Caco-2 (cell line): ENCODE results near the gene SMG1. TPM values are rescaled to one million over a fixed set of nuclear protein-coding genes. Genes with fewer than 3 reads are reported as not detected.
"Not testable (repeated sequence)": the region's sequence is repeated elsewhere in the genome, so short reads cannot be mapped to it uniquely, and the experiment has no call there.

Experiments used
- BruUV-seq: library from RNA; stranded (reverse); fragments of 400-500 nt; replicated peaks from 2 replicates; lab custom pipeline; 2021; lab: Mats Ljungman, UMichigan
- CTCF ChIA-PET: fragments of 300-600 bp; sonication (Branson Sonifier 250); formaldehyde crosslinking; loops from one replicate; lab custom pipeline; 2022; ENCODE audit warnings: antibody characterized with exemption; lab: Charles Lee
- POLR2A ChIA-PET: fragments of 300-600 bp; sonication (Branson Sonifier 250); formaldehyde crosslinking; loops from one replicate; lab custom pipeline; 2022; ENCODE audit warnings: antibody characterized with exemption; lab: Charles Lee
- DNase-seq, 2 experiments: peaks; one replicate each; pipeline versions ENCODE4 v3.0.0 to v3.0.0-alpha.2; 2020 to 2022
- H3K27me3 ChIP-seq: replicated peaks from 2 replicates; pipeline ENCODE4 v1.6.0; 2011; ENCODE audit warnings: low read length; ENCODE audit not compliant: control insufficient read depth, insufficient read depth
- H3K36me3 ChIP-seq: 2 replicates; pipeline ENCODE4 v1.5.1; 2011; ENCODE audit warnings: low read length; ENCODE audit not compliant: control insufficient read depth, insufficient read depth
- H3K4me1 ChIP-seq: fragments of 250-450 bp; sonication (Bioruptor Pico); 2 replicates; pipeline ENCODE4 v1.5.1; 2020; ENCODE audit warnings: mild to moderate bottlenecking
- H3K4me3 ChIP-seq: 2 replicates; pipeline ENCODE4 v1.5.1; 2011; ENCODE audit warnings: low read depth, mild to moderate bottlenecking, control low read depth, low read length
- H3K9me3 ChIP-seq: fragments of 250-450 bp; sonication (Bioruptor Pico); 2 replicates; pipeline ENCODE4 v1.5.1; 2020; ENCODE audit warnings: mild to moderate bottlenecking, moderate library complexity
- H3K27ac Mint-ChIP-seq: one replicate; pipeline ENCODE4 v1.8.0; 2022; ENCODE audit warnings: mixed read lengths; ENCODE audit not compliant: unreplicated experiment
- H3K27me3 Mint-ChIP-seq: one replicate; pipeline ENCODE4 v1.8.0; 2022; ENCODE audit warnings: mixed read lengths; ENCODE audit not compliant: insufficient read depth, unreplicated experiment
- H3K36me3 Mint-ChIP-seq: one replicate; pipeline ENCODE4 v1.8.0; 2022; ENCODE audit warnings: mild to moderate bottlenecking, mixed read lengths; ENCODE audit not compliant: insufficient read depth, unreplicated experiment
- H3K4me1 Mint-ChIP-seq: one replicate; pipeline ENCODE4 v1.8.0; 2022; ENCODE audit warnings: low read depth, mixed read lengths; ENCODE audit not compliant: unreplicated experiment
- H3K4me3 Mint-ChIP-seq: one replicate; pipeline ENCODE4 v1.8.0; 2022; ENCODE audit warnings: mild to moderate bottlenecking, moderate library complexity, mixed read lengths; ENCODE audit not compliant: unreplicated experiment
- H3K9me3 Mint-ChIP-seq: one replicate; pipeline ENCODE4 v1.8.0; 2022; ENCODE audit warnings: mixed read lengths; ENCODE audit not compliant: unreplicated experiment
- intact Hi-C: fragments of 100-400 bp; cut with micrococcal nuclease; formaldehyde crosslinking; loops from one replicate; pipeline ENCODE4 v1.10.0; 2022; ENCODE audit not compliant: unreplicated experiment
- total RNA-seq: library from RNA; stranded (reverse); gene quantifications from 2 replicates; pipeline ENCODE4 v1.2.3, GENCODE V29; 2022
- TF ChIP-seq, protein P1 (sequence below), 2 experiments: fragments of 200-600 bp in 1 of 2; IDR thresholded peaks; 1 replicate in 1 of 2; 2 replicates in 1 of 2; pipeline versions ENCODE4 v1.5.1 to v1.8.0; 2011 to 2022; ENCODE audit warnings: antibody characterized with exemption in 1 of 2, control low read depth in 1 of 2, inconsistent platforms in 1 of 2, low read depth in 1 of 2, low read length in 1 of 2, mild to moderate bottlenecking in 1 of 2, moderate library complexity in 1 of 2; ENCODE audit not compliant: insufficient read depth in 1 of 2, severe bottlenecking in 1 of 2, unreplicated experiment in 1 of 2

SMG1 gene
- total RNA-seq, 1 experiment from 2014 or later: 79.1 TPM

DNA sequence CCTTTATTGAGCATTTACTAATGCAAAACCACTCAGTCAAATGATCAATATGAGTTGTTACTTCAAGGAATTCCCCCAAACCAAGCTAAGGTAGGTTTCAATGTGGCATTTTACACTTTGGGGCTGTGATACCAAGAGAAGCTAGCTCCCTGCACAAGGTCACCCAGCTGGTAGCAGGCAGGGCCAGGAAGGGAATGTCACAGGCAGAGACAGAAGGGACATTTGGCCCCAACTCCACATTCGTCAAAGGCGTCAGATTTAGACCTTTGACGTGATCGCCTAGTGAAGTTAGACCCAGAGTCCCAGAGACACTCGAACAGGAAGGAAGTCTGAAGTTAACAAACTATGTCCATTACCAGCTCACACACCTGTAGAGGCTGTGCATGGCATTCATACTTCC lies 5.5 kb upstream of the SMG1 start:
- H3K4me1 Mint-ChIP-seq: peaks cover 3% of the 10 kb centered on the region
- Histone ChIP-seq H3K4me3 (no peak overlapping the region), H3K9me3 (no peaks in the 10 kb centered on the region), H3K27me3 (no peaks in the 10 kb centered on the region), H3K4me1 (peaks cover 3% of the 10 kb centered on the region), H3K36me3 (no peaks in the 10 kb centered on the region)
- no peak overlapping the region for H3K4me3 Mint-ChIP-seq
- POLR2A ChIA-PET: interaction anchor here (0.5 kb wide), 1 partner anchor 11 kb away, joined by 10 read pairs; no protein-coding TSS in a partner anchor
- CTCF ChIA-PET: no interaction called here
- intact Hi-C loops: no loop called here
- peaks cover 7% of the 10 kb centered on the region for H3K36me3 Mint-ChIP-seq
- DNase-seq: no peak
- no peaks in the 10 kb centered on the region for H3K9me3 Mint-ChIP-seq
- TF ChIP-seq, protein P1, sequence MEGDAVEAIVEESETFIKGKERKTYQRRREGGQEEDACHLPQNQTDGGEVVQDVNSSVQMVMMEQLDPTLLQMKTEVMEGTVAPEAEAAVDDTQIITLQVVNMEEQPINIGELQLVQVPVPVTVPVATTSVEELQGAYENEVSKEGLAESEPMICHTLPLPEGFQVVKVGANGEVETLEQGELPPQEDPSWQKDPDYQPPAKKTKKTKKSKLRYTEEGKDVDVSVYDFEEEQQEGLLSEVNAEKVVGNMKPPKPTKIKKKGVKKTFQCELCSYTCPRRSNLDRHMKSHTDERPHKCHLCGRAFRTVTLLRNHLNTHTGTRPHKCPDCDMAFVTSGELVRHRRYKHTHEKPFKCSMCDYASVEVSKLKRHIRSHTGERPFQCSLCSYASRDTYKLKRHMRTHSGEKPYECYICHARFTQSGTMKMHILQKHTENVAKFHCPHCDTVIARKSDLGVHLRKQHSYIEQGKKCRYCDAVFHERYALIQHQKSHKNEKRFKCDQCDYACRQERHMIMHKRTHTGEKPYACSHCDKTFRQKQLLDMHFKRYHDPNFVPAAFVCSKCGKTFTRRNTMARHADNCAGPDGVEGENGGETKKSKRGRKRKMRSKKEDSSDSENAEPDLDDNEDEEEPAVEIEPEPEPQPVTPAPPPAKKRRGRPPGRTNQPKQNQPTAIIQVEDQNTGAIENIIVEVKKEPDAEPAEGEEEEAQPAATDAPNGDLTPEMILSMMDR (IDR thresholded peaks at IDR 0.05; ENCODE audit: insufficient read depth in 1 of 2, low read depth in 1 of 2, low read length in 1 of 2, severe bottlenecking in 1 of 2, unreplicated experiment in 1 of 2): no peak
- H3K27me3 Mint-ChIP-seq: no peaks in the 10 kb centered on the region
- H3K27ac Mint-ChIP-seq: no peak overlapping the region
- BruUV-seq: no TSS peak

DNA sequence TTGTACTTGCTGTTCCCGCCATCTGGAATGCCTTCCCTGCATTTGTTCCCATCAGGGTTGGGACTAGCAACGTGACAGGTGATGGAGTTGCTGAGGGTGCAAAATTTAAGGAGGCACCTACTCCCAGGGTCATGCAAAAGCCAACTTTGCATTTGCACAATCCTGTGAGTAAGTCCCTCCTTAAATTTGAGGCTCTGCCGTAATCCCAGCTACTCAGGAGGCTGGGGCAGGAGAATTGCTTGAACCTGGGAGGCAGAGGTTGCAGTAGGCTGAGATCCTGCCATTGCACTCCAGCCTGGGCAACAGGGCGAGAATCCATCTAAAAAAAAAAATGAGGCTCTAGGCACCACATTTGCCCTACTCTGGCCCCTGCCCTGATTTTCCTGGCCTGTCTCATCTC lies 3.9 kb upstream of the SMG1 start:
- H3K36me3 ChIP-seq, CTCF ChIA-PET, H3K4me3 ChIP-seq, intact Hi-C loops, H3K9me3 Mint-ChIP-seq, H3K4me3 Mint-ChIP-seq, H3K27me3 Mint-ChIP-seq, H3K9me3 ChIP-seq, H3K4me1 Mint-ChIP-seq, BruUV-seq, DNase-seq, H3K27ac Mint-ChIP-seq, H3K4me1 ChIP-seq, H3K27me3 ChIP-seq: not testable (repeated sequence)
- peaks cover 14% of the 10 kb centered on the region for H3K36me3 Mint-ChIP-seq
- POLR2A ChIA-PET: interaction anchor here (0.7 kb wide), 1 partner anchor 111 kb away, joined by 7 read pairs; no protein-coding TSS in a partner anchor

DNA sequence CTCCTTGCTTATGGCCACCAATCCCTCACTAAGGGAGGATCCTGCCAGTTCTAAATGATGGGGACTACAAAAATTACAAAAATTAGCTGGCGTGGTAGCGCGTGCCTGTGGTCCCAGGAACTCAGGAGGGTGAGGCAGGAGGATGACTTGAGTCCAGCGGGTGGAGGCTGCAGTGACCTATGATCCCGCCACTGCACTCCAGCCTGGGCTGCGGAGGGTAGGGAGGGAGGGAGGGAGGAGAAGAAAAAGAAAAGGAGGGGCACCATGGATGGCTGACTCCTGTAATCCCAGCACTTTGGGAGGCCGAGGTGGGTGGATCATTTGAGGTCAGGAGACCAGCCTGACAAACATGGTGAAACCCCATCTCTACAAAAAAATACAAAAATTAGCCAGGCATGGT lies 1.9 kb upstream of the SMG1 start:
- BruUV-seq, intact Hi-C loops, H3K4me1 ChIP-seq, CTCF ChIA-PET, H3K4me1 Mint-ChIP-seq, H3K27me3 ChIP-seq, H3K36me3 ChIP-seq, H3K9me3 ChIP-seq, H3K27me3 Mint-ChIP-seq, H3K9me3 Mint-ChIP-seq: not testable (repeated sequence)
- Mint-ChIP-seq H3K27ac (peak overlapping the region; percentile 100), H3K4me3 (peak overlapping the region; percentile 97), H3K36me3 (peaks cover 14% of the 10 kb centered on the region)
- peak overlapping the region; percentile 36 for H3K4me3 ChIP-seq
- peak; percentile 10 to 60 for DNase-seq
- POLR2A ChIA-PET: interaction anchor here (0.7 kb wide), 1 partner anchor 34 kb away, joined by 3 read pairs; no protein-coding TSS in a partner anchor

DNA sequence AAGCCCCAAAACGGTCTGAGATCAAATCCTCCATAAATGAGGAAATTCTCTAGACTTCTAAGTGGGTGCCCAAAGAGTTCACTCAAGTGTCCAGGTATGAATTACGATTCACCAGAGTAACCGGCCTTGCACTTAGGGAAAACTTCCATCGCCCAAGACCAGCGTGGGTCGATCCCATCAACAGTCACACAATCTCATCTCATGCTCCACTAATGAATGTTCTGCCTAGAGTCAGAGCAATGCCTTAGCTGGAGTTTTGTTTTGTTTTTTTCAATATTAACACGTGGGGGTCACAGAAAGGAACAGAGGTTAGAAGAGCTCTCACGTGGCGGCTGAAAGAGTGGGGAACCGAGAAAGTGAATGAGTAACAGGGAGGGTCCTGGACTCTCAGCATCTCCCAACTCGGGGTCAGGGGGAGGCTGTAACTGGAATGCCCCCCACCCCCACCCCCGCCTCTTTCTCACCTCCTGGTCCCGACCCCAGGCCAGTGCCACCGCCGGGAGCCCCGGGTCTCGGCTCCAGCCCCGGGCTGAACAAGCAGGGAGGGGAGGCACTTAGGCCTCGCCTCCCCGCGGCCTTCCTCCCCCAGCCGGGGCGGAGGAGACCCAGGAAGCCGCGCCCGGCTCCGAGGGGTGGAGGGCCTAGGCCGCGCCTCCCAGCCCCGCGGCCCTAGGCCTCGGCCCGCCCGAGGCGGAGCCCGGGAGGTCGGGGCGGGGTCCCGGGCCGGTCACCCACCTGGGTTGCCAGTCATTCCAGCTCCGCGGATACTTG lies 808 bp downstream of the SMG1 start:
- H3K27me3 Mint-ChIP-seq, BruUV-seq, H3K4me1 ChIP-seq, H3K9me3 ChIP-seq, CTCF ChIA-PET, intact Hi-C loops, H3K9me3 Mint-ChIP-seq, H3K36me3 ChIP-seq, H3K4me1 Mint-ChIP-seq, H3K27me3 ChIP-seq: not testable (repeated sequence)
- peak overlapping the region; percentile 75 for H3K4me3 ChIP-seq
- Mint-ChIP-seq H3K36me3 (peaks cover 14% of the 10 kb centered on the region), H3K4me3 (peak overlapping the region; percentile 97), H3K27ac (peak overlapping the region; percentile 100)
- DNase-seq: peak; percentile 58 to 80
- POLR2A ChIA-PET: interaction anchor here (0.6 to 1.2 kb wide), 4 partner anchors 15 to 135 kb away, joined by 3 to 8 read pairs (median 6); partner anchors contain the start of gene RPS15A

DNA sequence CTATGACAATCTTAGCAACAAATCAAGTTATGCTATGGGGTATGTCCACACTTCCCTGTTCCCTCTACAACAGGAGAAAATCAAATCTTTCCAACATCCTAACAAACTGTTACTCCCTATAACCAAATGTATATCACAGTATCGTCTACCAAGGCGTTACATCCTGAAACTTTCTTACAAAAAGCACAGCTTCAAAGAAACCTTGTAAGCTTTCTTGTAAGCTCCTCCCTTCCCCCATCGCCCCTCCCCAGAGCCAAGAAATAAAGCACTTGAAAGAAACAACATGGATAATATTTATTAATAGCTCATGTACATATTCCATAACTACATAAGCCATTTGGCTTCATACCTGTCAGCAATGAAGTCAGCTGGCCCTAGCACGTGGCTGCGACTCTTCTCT lies 2.3 kb downstream of the SMG1 start:
- H3K27ac Mint-ChIP-seq, POLR2A ChIA-PET, H3K4me1 Mint-ChIP-seq, H3K4me1 ChIP-seq, DNase-seq, H3K4me3 ChIP-seq, CTCF ChIA-PET, BruUV-seq, H3K27me3 ChIP-seq, H3K36me3 ChIP-seq, intact Hi-C loops, H3K9me3 ChIP-seq, H3K27me3 Mint-ChIP-seq, H3K9me3 Mint-ChIP-seq: not testable (repeated sequence)
- peaks cover 21% of the 10 kb centered on the region for H3K36me3 Mint-ChIP-seq
- H3K4me3 Mint-ChIP-seq: peak overlapping the region; percentile 63

DNA sequence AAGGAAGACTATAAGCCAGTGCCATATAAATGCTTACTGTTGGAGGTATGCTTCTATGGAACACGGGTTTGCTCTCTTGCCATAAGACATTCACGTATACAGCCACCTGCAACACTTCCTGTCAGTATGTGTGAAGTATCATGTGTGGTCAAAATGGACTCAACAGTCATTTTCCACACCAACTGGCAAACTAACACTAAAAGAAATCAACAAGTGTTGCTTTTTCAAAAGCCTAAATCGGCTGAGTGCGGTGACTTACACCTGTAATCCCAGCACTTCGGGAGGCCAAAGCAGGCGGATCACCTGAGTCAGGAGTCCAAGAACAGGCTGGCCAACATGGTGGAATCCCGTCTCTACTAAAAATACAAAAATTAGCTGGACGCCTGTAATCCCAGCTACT lies 3.1 kb downstream of the SMG1 start:
- H3K36me3 ChIP-seq, CTCF ChIA-PET, H3K9me3 ChIP-seq, H3K9me3 Mint-ChIP-seq, H3K4me3 ChIP-seq, intact Hi-C loops, BruUV-seq, H3K27ac Mint-ChIP-seq, H3K4me1 ChIP-seq, H3K27me3 ChIP-seq, DNase-seq, POLR2A ChIA-PET, H3K4me1 Mint-ChIP-seq, H3K27me3 Mint-ChIP-seq: not testable (repeated sequence)
- Mint-ChIP-seq H3K4me3 (peak overlapping the region; percentile 63), H3K36me3 (peaks cover 27% of the 10 kb centered on the region)
